Uterus (tissue), 2 donors: Measurements from ENCODE around the gene PTPRM.

Source experiments
- CTCF ChIP-seq, 4 experiments: fragments of 200-600 bp in 2 of 4; fragments of 450-650 bp in 2 of 4; sonication (generic) in 2 of 4; IDR thresholded peaks; one replicate each; pipeline ENCODE4 v1.5.1; 2016 to 2019; ENCODE audit warnings: antibody characterized with exemption in 4 of 4, mild to moderate bottlenecking in 2 of 4, moderate library complexity in 1 of 4
- POLR2A ChIP-seq, 2 donors: fragments of 450-650 bp; IDR thresholded peaks; one replicate each; pipeline ENCODE4 v1.6.1; 2016; ENCODE audit warnings: antibody characterized with exemption in 2 of 2, mild to moderate bottlenecking in 1 of 2, moderate library complexity in 1 of 2

- TF ChIP-seq CTCF (IDR thresholded peaks at IDR 0.05) (no peak), POLR2A (IDR thresholded peaks at IDR 0.05) (no peak)
Measured at GRCh38 chr18:8433323-8433722, 866.2 kb downstream of the PTPRM start.
